Fibroblast of skin of right biceps (primary cell): ENCODE results near the gene MED16.

ENCODE experiments used
- DNase-seq: peaks from one replicate; pipeline ENCODE4 v3.0.0-alpha.2; 2013

Gene MED16

GRCh38 chr19:892894-893689 lies at the start of gene MED16, which contains the start of gene RNU6-9:
TSS of gene MED16 (minus strand) at chr19:893187. CDS start at chr19:891131, 2,056 bp downstream.
TSS of gene RNU6-9 (plus strand) at chr19:893484.
- DNase-seq, result peak; percentile 92

- DNase-seq, result no peak
These were observed 49.2 kb upstream of the MED16 start for GRCh38 chr19:942133-942645.

GRCh38 chr19:941292-942132 lies 48.5 kb upstream of the MED16 start:
- no peak for DNase-seq

- no peak for DNase-seq
These were observed 47.8 kb upstream of the MED16 start for GRCh38 chr19:940591-941291.

- no peak for DNase-seq
These were observed 46.9 kb upstream of the MED16 start for GRCh38 chr19:939922-940321.

- no peak for DNase-seq
These were observed 46.5 kb upstream of the MED16 start for GRCh38 chr19:939439-939838.

GRCh38 chr19:938233-938923 lies 45.4 kb upstream of the MED16 start:
- DNase-seq, result no peak

GRCh38 chr19:937259-937694 lies 44.3 kb upstream of the MED16 start:
- DNase-seq, result no peak

GRCh38 chr19:936175-936546 lies 43.2 kb upstream of the MED16 start:
- DNase-seq, result no peak

GRCh38 chr19:934865-935479 lies 42.0 kb upstream of the MED16 start:
- DNase-seq, result no peak

- no peak for DNase-seq
These were observed 41.3 kb upstream of the MED16 start for GRCh38 chr19:934197-934840.

GRCh38 chr19:933553-933882 lies 40.5 kb upstream of the MED16 start:
- no peak for DNase-seq

GRCh38 chr19:932648-933552 lies 39.9 kb upstream of the MED16 start:
- DNase-seq, result peak; percentile 55

- DNase-seq, result no peak
These were observed 39.1 kb upstream of the MED16 start for GRCh38 chr19:931860-932647.

GRCh38 chr19:929891-930258 lies 36.9 kb upstream of the MED16 start:
- no peak for DNase-seq

GRCh38 chr19:929203-929890 lies 36.4 kb upstream of the MED16 start:
- no peak for DNase-seq

GRCh38 chr19:928471-929202 lies 35.6 kb upstream of the MED16 start:
- no peak for DNase-seq

GRCh38 chr19:927780-928401 lies 34.9 kb upstream of the MED16 start:
- DNase-seq, result no peak
